Activated CD4-positive, alpha-beta T cell treated with anti-CD3 and anti-CD28 coated beads, Interleukin-2, amount 50 U/mL, for 24 hours (primary cell): ENCODE results near the gene SLC25A47.

ENCODE experiments used
- DNase-seq, 2 donors: peaks; one replicate each; pipeline ENCODE4 v3.0.0-alpha.2; 2020; ENCODE audit warnings: low read depth in 1 of 2, low spot score in 1 of 2

The SLC25A47 gene

GRCh38 chr14:100322138-100322957 lies 791 bp upstream of the SLC25A47 start:
- DNase-seq = no peak

- no peak for DNase-seq
Measured at GRCh38 chr14:100323942-100324307, 786 bp downstream of the SLC25A47 start.

- no peak for DNase-seq
Measured at GRCh38 chr14:100325231-100325632, 2.1 kb downstream of the SLC25A47 start.

GRCh38 chr14:100325958-100326357 lies 2.8 kb downstream of the SLC25A47 start:
- no peak for DNase-seq

- no peak for DNase-seq
Measured at GRCh38 chr14:100327128-100327527, 4.0 kb downstream of the SLC25A47 start.

GRCh38 chr14:100328495-100329163 lies 5.5 kb downstream of the SLC25A47 start:
- DNase-seq = no peak

GRCh38 chr14:100329233-100330006 lies 6.3 kb downstream of the SLC25A47 start:
- DNase-seq = no peak

GRCh38 chr14:100330007-100330344 lies 6.8 kb downstream of the SLC25A47 start:
- no peak for DNase-seq

GRCh38 chr14:100330388-100330931 lies 7.3 kb downstream of the SLC25A47 start:
- DNase-seq = no peak

GRCh38 chr14:100332071-100332639 lies 9.0 kb downstream of the SLC25A47 start:
- DNase-seq = no peak

GRCh38 chr14:100332797-100333196 lies 9.7 kb downstream of the SLC25A47 start:
- DNase-seq = no peak

GRCh38 chr14:100333311-100333710 lies 10.2 kb downstream of the SLC25A47 start:
- DNase-seq = no peak

- no peak for DNase-seq
Measured at GRCh38 chr14:100333827-100334226, 10.7 kb downstream of the SLC25A47 start.

GRCh38 chr14:100334904-100335303 lies 11.8 kb downstream of the SLC25A47 start:
- no peak for DNase-seq

- DNase-seq = no peak
Measured at GRCh38 chr14:100336618-100337530, 13.7 kb downstream of the SLC25A47 start.

GRCh38 chr14:100339766-100340422 lies 16.8 kb downstream of the SLC25A47 start:
- DNase-seq = no peak

GRCh38 chr14:100340423-100340813 lies 17.3 kb downstream of the SLC25A47 start:
- no peak for DNase-seq

GRCh38 chr14:100341301-100342031 lies 18.3 kb downstream of the SLC25A47 start:
- DNase-seq = peak in 1 of 2 donors; percentile 10

- DNase-seq = no peak
Measured at GRCh38 chr14:100342195-100342594, 19.1 kb downstream of the SLC25A47 start.
